Esophagus muscularis mucosa (tissue), 4 donors: ENCODE data around the gene OSBPL3.

Experiments used
- EP300 ChIP-seq: sonication (generic); formaldehyde crosslinking; IDR thresholded peaks from one replicate; pipeline ENCODE4 v1.6.1; 2017; ENCODE audit warnings: antibody characterized with exemption
- POLR2A ChIP-seq: fragments of 450-650 bp; IDR thresholded peaks from one replicate; pipeline ENCODE4 v1.6.1; 2017; ENCODE audit warnings: antibody characterized with exemption, moderate library complexity, mild to moderate bottlenecking, low read depth
- POLR2AphosphoS5 ChIP-seq, 2 donors: sonication (generic); formaldehyde crosslinking; IDR thresholded peaks; one replicate each; pipeline ENCODE4 v1.6.1; 2017; ENCODE audit warnings: antibody characterized with exemption in 2 of 2
- TF ChIP-seq, protein P1 (sequence below), 3 experiments: fragments of 200-600 bp in 2 of 3; fragments of 450-650 bp in 1 of 3; sonication (generic) in 2 of 3; IDR thresholded peaks; one replicate each; pipeline ENCODE4 v1.5.1; 2017 to 2019; ENCODE audit warnings: antibody characterized with exemption in 3 of 3, mild to moderate bottlenecking in 2 of 3, moderate library complexity in 1 of 3

DNA sequence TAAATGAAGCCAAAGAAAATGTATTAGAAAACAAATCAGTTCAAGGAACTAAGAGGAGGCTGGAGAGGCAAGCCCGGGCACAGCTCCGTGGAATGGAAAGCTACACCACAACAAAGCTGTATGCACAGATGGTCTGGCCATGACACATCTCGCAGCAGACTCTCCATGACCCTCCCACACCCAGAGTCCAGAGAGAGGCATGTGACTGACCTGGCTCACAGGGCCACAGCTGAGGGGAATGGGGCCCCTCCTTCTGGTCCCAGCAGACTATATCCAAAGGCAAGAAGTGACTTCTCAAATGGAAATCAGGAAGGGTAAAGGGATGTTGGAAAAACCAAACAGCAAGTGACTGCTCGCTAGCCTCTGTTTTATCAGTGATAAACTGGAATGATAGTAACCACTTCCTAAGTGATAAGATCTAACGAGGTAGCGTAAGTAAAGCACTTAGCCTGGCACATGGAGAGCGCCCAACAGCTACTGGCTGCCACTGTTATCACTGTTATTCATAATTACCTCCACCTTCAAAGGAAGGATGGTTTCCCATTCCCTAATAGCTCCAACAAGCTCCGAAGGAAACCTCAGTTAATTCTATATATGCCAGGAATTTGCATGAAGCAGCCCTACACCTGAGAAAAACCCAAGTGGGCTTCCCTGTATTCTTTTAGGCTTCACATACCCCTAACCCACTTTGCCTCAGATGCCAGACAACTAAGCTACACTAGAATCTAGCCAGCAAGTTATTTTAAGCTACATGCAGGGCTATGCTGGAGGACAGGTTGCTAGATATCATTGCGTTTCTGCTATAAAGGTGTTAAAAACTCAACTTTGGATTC lies 8.4 kb downstream of the OSBPL3 start:
- TF ChIP-seq, protein P1, sequence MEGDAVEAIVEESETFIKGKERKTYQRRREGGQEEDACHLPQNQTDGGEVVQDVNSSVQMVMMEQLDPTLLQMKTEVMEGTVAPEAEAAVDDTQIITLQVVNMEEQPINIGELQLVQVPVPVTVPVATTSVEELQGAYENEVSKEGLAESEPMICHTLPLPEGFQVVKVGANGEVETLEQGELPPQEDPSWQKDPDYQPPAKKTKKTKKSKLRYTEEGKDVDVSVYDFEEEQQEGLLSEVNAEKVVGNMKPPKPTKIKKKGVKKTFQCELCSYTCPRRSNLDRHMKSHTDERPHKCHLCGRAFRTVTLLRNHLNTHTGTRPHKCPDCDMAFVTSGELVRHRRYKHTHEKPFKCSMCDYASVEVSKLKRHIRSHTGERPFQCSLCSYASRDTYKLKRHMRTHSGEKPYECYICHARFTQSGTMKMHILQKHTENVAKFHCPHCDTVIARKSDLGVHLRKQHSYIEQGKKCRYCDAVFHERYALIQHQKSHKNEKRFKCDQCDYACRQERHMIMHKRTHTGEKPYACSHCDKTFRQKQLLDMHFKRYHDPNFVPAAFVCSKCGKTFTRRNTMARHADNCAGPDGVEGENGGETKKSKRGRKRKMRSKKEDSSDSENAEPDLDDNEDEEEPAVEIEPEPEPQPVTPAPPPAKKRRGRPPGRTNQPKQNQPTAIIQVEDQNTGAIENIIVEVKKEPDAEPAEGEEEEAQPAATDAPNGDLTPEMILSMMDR (IDR thresholded peaks at IDR 0.05): no peak
- TF ChIP-seq POLR2A (no peak), EP300 (no peak), POLR2AphosphoS5 (IDR thresholded peaks at IDR 0.05) (no peak)
